ENCODE data around the gene CHST11.

The CHST11 gene

DNA sequence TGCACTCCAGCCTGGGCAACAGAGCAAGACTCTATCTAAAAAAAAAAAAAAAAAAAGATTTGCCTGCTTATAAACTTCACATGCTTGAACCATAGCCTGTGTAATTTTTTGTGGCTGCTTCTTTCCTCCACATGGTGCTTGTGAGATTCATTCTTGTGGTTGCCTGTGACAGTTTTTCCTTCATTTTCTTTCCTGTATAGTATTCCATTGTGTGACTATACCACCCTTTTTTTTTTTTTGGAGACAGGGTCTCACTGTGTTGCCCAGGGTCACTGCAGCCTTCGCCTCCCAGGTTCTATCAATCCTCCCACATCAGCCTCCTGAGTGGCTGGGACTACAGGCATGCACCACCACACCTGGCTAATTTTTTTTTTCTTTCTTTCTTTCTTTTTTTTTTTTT, 22.6 kb upstream of the CHST11 start:
- DNase-seq: no peak

DNA sequence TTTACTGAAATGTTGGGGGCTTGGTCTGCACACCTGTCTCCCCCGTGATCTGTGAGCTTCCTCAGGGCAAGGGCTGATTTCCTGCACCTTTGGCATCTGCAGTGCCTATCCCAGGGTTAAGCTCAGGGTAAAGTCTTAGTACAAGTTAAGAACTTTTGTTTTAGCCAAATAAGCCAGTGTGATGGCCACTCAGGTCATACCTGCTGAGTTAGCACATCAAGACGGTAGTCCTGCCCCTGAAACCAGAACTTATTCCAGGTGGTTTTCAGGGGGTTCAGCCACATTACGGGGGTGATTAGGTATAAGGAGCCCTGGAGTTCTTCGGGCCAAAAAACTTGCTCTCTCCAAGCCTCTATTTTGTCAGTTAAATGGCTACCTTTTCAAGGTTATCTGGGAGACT, 21.6 kb upstream of the CHST11 start:
- DNase-seq: no peak

GRCh38 chr12:104435765-104436164, 21.0 kb upstream of the CHST11 start:
- DNase-seq: no peak

DNA sequence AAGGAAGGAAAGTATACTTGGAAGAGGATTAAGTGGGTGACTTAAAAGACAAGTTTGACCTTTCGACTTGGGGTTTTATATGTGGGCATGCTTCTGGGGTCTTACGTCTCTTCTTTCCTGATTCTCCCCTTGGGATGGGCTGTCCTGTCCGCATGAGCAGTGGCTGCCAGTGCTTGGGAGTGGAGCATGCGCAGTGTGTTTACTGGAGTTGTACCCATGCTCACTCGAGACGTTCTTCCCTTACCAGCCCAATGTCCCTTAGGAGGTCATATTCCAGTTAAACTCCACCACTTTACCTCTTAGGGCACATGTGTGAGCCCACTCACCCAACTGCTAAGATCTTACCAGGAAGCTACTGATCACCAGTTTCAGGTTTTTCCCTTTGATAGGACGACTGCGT, 20.0 kb upstream of the CHST11 start:
- DNase-seq: no peak

DNA sequence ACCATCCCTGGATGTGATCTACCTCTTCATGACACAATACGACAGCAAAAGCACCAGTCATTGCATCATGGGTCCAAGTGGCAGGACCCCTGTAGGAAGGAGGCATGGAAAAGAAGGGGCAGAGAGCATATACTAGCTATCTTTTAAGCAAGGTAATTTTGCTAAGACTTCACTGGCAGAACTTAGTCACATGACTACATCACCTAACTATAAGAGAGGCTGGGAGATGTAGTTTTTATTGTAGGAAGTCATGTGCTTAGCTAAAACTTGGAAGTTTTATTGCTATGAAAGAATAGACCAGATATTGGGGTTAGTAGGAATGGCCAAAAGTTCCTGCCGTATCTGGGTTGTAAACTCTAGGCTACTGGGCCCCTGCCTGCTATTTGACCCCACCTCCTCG, 18.6 kb upstream of the CHST11 start:
- DNase-seq: no peak

DNA sequence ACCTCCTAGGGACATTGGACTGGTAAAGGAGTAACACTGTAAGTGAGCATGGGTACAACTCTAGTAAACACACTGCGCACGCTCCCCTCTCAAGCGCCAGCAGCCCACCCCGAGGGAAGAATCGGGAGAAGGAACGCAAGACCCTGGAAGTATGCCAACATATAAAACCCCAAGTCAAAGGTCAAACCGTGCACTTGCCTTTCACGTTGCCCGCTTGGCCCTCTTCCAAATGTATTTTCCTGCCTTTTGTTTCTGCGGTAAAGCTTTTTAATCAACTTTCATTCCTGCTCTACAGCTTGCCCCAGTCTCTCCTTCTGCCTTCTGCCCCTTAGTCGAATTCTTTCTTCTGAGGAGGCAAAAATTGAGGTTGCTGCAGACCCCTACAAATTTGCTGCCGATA, 17.6 kb upstream of the CHST11 start:
- no peak for DNase-seq

- DNase-seq: no peak
Observed at GRCh38 chr12:104443008-104443407, 13.7 kb upstream of the CHST11 start.

GRCh38 chr12:104446646-104447421, 9.9 kb upstream of the CHST11 start:
- DNase-seq: no peak

DNA sequence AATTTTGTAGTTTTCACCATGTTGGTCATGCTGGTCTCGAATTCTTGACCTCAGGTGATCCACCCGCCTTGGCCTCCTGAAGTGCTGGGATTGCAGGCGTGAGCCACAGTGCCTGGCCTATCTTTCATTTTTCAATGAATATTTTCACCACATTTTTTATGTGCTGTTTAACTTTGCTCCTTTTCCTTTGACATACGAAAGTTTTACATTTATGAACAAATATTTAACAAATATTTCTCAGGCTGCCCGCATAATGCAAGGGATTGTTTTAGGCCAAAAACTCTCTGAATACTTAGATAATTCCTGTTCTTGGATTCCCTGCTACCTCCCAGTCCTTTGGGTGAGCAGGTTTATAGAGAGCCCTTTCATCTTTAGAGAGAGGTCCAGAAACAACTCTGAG, 8.7 kb upstream of the CHST11 start:
- no peak for DNase-seq

DNA sequence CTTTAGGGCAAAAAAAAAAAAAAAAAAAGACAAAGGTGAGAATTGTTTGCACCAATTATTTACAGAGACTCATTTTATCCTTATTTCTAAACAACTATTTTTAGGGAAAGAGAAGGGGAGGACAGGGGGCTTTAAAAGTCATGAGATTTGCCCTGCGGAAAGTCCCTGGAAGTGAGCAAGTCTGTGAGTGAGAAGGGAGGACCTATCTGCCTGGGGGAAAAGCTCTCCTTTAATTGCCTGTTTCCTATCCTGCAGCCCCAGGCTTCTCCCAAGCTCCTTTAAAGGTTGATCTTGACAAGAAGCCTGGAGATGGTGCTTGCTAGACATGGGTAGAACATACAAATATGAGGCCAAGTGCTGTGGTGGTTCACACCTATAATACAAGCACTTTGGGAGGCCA, 8.3 kb upstream of the CHST11 start:
- no peak for DNase-seq

GRCh38 chr12:104450700-104451099, 6.0 kb upstream of the CHST11 start:
- no peak for DNase-seq

GRCh38 chr12:104452087-104452486, 4.7 kb upstream of the CHST11 start:
- DNase-seq: no peak

GRCh38 chr12:104453133-104453532, 3.6 kb upstream of the CHST11 start:
- no peak for DNase-seq

GRCh38 chr12:104454997-104455396, 1.8 kb upstream of the CHST11 start:
- DNase-seq: no peak

GRCh38 chr12:104455578-104456416, 951 bp upstream of the CHST11 start:
- no peak for DNase-seq

- DNase-seq: peak; percentile 62
Observed at GRCh38 chr12:104456950-104457745, 400 bp downstream of the CHST11 start.

GRCh38 chr12:104457746-104458693, 1.3 kb downstream of the CHST11 start:
- peak; percentile 64 for DNase-seq

DNA sequence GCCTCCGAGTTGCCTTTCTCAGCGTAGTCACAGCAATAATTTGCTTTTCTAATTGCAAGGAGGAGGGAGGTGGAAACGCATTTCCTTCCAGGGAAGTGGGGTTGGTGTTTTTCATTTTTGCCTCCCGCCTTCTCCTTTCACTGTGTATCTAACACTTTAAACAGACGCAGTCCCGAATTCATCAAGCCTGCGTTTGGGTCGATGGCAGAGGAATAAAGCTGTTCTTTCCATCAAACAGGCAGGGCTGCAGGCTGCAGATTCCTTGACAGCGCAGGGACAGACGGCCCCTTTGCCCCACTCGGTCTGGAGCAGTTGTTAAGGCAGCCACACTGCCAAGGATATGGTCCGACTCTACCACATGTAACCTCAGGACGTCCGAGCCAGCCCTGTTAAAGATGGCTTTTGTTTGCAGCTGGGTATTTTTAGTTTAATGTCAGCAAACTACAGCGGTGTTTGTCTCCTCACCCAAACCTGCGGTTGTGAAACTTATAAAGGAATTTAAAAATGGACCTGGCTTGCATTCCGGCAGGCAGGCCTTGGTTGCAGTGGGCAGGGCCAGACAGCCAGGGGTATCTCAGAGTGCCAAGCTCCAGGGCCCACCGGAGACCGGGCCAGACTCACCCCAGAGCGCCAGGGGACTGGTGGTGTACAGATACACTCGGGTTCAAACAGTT, 2.1 kb downstream of the CHST11 start:
- DNase-seq: peak; percentile 37

- no peak for DNase-seq
Observed at GRCh38 chr12:104459368-104459909, 2.7 kb downstream of the CHST11 start.

DNA sequence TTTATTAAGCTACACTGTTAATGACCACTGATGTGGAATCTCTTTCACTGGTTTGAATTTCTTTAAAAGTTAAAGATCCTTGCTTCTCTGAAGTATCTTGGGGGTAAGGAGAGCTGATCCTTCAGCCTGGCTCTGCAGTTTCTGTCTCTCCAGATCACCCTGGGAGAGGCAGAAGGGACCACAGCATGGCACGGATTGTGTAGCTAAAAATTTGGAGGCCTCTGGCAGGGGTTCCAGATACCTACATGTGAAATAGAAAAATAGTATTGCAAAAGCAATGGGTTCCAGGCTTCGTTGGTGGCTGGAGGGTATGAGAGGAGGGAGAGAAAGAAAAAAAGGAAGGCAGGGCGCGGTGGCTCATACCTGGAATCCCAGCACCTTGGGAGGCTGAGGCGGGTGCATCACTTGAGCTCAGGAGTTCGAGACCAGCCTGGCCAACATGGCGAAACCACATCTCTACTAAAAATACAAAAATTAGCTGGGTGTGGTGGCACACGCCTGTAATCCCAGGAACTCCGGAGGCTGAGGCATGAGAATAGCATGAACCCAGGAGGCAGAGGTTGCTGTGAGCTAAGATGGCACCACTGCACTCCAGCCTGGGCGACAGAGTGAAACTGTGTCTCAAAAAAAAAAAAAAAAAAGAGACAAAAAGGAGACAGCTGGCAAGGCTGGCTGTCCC, 3.4 kb downstream of the CHST11 start:
- no peak for DNase-seq

Data from CD4-positive, alpha-beta T cell treated with Interleukin-10 for 1 hour (primary cell).